Esophagus (tissue), 2 donors: Measurements from ENCODE around the gene WFDC10A. TPM values are rescaled to one million over a fixed set of nuclear protein-coding genes. Genes with fewer than 3 reads are reported as not detected.
"Not testable (repeated sequence)": the region's sequence is repeated elsewhere in the genome, so short reads cannot be mapped to it uniquely, and the experiment has no call there.

Experiments
- H3K27ac ChIP-seq, 2 donors: one replicate each; pipeline ENCODE4 v1.5.1; 2013; ENCODE audit warnings: low read depth in 2 of 2, mild to moderate bottlenecking in 2 of 2, inconsistent platforms in 1 of 2, low read length in 1 of 2, moderate library complexity in 1 of 2
- H3K27me3 ChIP-seq, 2 donors: one replicate each; pipeline ENCODE4 v1.6.1; 2013; ENCODE audit warnings: low read length in 2 of 2, control low read depth in 1 of 2, mild to moderate bottlenecking in 1 of 2; ENCODE audit not compliant: insufficient read depth in 2 of 2, control insufficient read depth in 1 of 2
- H3K36me3 ChIP-seq, 2 donors: one replicate each; pipeline ENCODE4 v1.6.1; 2013; ENCODE audit warnings: low read length in 1 of 2; ENCODE audit not compliant: control insufficient read depth in 2 of 2, insufficient read depth in 2 of 2
- H3K4me1 ChIP-seq, 2 donors: one replicate each; pipeline ENCODE4 v1.6.1; 2013; ENCODE audit warnings: low read length in 1 of 2; ENCODE audit not compliant: control insufficient read depth in 2 of 2, insufficient read depth in 2 of 2
- H3K4me3 ChIP-seq, 2 donors: one replicate each; pipeline ENCODE4 v1.5.1; 2013; ENCODE audit warnings: low read length in 2 of 2, mild to moderate bottlenecking in 2 of 2, low read depth in 1 of 2, moderate library complexity in 1 of 2
- H3K9me3 ChIP-seq, 2 donors: one replicate each; pipeline ENCODE4 v1.6.1; 2013; ENCODE audit warnings: mild to moderate bottlenecking in 2 of 2, low read depth in 1 of 2, low read length in 1 of 2, moderate library complexity in 1 of 2; ENCODE audit not compliant: control insufficient read depth in 2 of 2, insufficient read depth in 1 of 2
- WGBS, 2 donors: extraction: QIAGEN DNeasy Blood & Tissue Kit; methylation state at CpG; one replicate each; pipeline ENCODE4 v1.1.7; 2013; 5-methylcytosine and 5-hydroxymethylcytosine counted together
- polyA plus RNA-seq, 2 donors: library from polyadenylated mRNA; stranded (reverse); fragments of 200-250 nt; gene quantifications; one replicate each; pipeline ENCODE4 v1.2.3, GENCODE V29; 2013
- donor health status: healthy with polysubstance abuse.
- donor health status: Bipolar disorder and iron deficiency.

The WFDC10A gene
- not detected for polyA plus RNA-seq

DNA sequence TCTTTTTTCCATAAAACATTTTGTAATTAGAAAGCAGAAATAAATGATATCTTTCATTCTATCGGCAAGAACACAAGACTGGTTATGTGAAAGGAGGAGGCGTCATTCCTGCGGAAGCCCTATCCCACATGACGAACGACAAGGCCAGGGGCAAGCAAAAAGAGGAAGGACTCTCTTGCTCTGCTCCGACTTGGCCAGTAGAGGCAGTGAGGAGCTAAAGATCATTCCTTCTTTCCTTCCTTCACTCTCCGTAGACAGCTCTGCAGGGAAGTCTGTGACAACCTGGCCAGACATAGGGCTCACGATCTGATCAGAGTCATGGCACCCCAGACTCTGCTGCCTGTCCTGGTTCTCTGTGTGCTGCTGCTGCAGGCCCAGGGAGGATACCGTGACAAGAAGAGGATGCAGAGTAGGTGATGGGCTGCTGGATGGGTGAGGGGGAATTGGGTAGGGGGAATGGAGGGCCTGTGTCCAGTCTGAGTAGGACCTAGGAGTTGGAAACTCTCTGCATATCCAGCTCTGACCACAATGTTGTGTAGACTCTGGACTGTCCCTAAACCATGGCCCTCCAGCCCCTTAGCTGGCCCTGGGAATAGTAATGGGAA, at the start of gene WFDC10A:
WFDC10A (plus strand) TSS at position 244 of the 605 bp plus-strand sequence; CDS start at position 319, 75 bp downstream.
- Histone ChIP-seq H3K27me3 (peaks cover 2 to 3% of the 10 kb centered on the region in 2 donors), H3K4me3 (no peak within 1 kb of the TSS), H3K27ac (no peak within 1 kb of the TSS), H3K36me3 (no peaks in the 10 kb centered on the region), H3K4me1 (no peaks in the 10 kb centered on the region), H3K9me3 (peaks cover 0 to 2% of the 10 kb centered on the region in 2 donors)
- 10 to 11% methylated on average over 9 of the region's 9 CpGs for WGBS, 2 donors

GRCh38 chr20:45581702-45582101, 47.8 kb upstream of the WFDC10A start:
- peaks cover 0 to 6% of the 10 kb centered on the region in 2 donors for H3K27me3 ChIP-seq
- H3K27ac ChIP-seq = no peak overlapping the region
- no peaks in the 10 kb centered on the region for H3K9me3 ChIP-seq
- no peaks in the 10 kb centered on the region for H3K4me1 ChIP-seq
- no peaks in the 10 kb centered on the region for H3K36me3 ChIP-seq
- H3K4me3 ChIP-seq = no peak overlapping the region

GRCh38 chr20:45583502-45583901, 46.0 kb upstream of the WFDC10A start:
- Histone ChIP-seq H3K27ac (no peak overlapping the region), H3K4me1 (no peaks in the 10 kb centered on the region), H3K4me3 (no peak overlapping the region), H3K36me3 (no peaks in the 10 kb centered on the region), H3K9me3 (no peaks in the 10 kb centered on the region), H3K27me3 (peaks cover 0 to 6% of the 10 kb centered on the region in 2 donors)
- WGBS, 2 donors = 72 to 78% methylated on average over 3 of the region's 3 CpGs

DNA sequence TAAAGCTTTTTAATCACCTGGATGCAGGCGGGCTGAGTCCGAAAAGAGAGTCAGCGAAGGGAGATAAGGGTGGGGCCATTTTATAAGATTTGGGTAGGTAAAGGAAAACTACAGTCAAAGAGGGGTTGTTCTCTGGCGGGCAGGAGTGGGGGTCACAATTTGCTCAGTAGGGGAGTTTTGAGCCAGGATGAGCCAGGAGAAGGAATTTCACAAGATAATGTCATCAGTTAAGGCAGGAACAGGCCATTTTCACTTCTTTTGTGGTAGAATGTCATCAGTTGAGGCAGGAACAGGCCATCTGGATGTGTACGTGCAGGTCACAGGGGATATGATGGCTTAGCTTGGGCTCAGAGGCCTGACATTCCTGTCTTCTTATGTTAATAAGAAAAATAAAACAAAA, 45.2 kb upstream of the WFDC10A start:
- WGBS, 2 donors = 87 to 89% methylated on average over 5 of the region's 5 CpGs
- not testable (repeated sequence) for H3K27ac ChIP-seq, H3K4me1 ChIP-seq, H3K27me3 ChIP-seq, H3K36me3 ChIP-seq, H3K4me3 ChIP-seq, H3K9me3 ChIP-seq

- 78 to 88% methylated on average over 5 of the region's 5 CpGs for WGBS, 2 donors
- not testable (repeated sequence) for H3K27me3 ChIP-seq, H3K36me3 ChIP-seq, H3K9me3 ChIP-seq, H3K4me1 ChIP-seq, H3K27ac ChIP-seq, H3K4me3 ChIP-seq
Measured at GRCh38 chr20:45585986-45586385, 43.6 kb upstream of the WFDC10A start.

- 63 to 77% methylated on average over 2 of the region's 2 CpGs for whole genome bisulfite sequencing, 2 donors
- H3K9me3 ChIP-seq = no peaks in the 10 kb centered on the region
- H3K36me3 ChIP-seq = no peaks in the 10 kb centered on the region
- H3K27me3 ChIP-seq = no peaks in the 10 kb centered on the region
- H3K27ac ChIP-seq = no peak overlapping the region
- no peak overlapping the region for H3K4me3 ChIP-seq
- no peaks in the 10 kb centered on the region for H3K4me1 ChIP-seq
Measured at GRCh38 chr20:45588800-45589199, 40.7 kb upstream of the WFDC10A start.

GRCh38 chr20:45589725-45590124, 39.8 kb upstream of the WFDC10A start:
- no peak overlapping the region for H3K4me3 ChIP-seq
- WGBS, 2 donors = 20 to 53% methylated on average over 1 of the region's 1 CpG
- no peak overlapping the region for H3K27ac ChIP-seq
- no peaks in the 10 kb centered on the region for H3K4me1 ChIP-seq
- no peaks in the 10 kb centered on the region for H3K36me3 ChIP-seq
- no peaks in the 10 kb centered on the region for H3K9me3 ChIP-seq
- H3K27me3 ChIP-seq = no peaks in the 10 kb centered on the region

- Histone ChIP-seq H3K27me3 (peaks cover 4% of the 10 kb centered on the region in 2 donors), H3K4me1 (no peaks in the 10 kb centered on the region), H3K27ac (no peak overlapping the region), H3K4me3 (no peak overlapping the region), H3K9me3 (no peaks in the 10 kb centered on the region), H3K36me3 (no peaks in the 10 kb centered on the region)
- WGBS, 2 donors = 59 to 62% methylated on average over 5 of the region's 5 CpGs
Measured at GRCh38 chr20:45592574-45593189, 36.9 kb upstream of the WFDC10A start.

DNA sequence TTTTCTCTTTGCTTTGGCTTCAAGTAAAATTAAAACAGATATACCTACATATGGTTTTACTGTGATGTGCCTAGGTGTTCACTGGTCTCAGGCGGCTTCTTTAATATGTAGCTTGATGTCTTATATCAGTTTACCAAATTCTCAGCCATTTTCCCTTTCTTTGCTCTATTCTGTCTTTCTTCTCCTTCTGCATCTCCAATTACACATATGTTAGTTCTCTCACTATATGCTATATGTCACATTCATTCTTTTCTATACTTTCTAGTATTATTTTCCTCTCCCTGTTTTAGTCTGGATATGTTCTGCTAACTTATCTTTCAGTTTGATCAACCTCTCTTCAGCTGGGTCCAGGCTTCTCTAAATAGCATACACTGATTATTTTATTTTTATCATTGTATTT, 36.0 kb upstream of the WFDC10A start:
- WGBS, 2 donors = 49 to 59% methylated on average over 1 of the region's 1 CpG
- Histone ChIP-seq H3K27me3 (peaks cover 4 to 6% of the 10 kb centered on the region in 2 donors), H3K9me3 (no peaks in the 10 kb centered on the region), H3K27ac (no peak overlapping the region), H3K4me1 (no peaks in the 10 kb centered on the region), H3K4me3 (no peak overlapping the region), H3K36me3 (no peaks in the 10 kb centered on the region)

DNA sequence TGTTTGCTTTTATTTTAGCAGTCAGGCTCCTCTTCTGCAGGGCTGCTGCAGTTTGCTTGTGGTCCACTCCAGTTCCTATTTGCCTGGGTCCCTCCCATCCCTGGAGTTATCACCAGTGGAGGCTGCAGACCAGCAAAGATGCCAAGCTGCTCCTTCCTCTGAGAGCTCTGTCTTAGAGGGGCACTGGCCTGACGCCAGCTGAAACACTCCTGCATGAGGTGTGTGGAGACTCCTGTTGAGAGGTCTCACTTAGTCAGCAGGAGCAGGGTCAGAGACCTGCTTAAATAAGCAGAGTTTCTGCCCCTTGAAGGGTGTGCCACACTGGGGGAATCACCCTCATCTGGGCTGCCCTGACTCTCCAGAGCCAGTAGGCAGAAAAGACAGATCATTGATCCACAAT, 34.3 kb upstream of the WFDC10A start:
- H3K9me3 ChIP-seq = no peaks in the 10 kb centered on the region
- H3K27me3 ChIP-seq = peaks cover 4 to 9% of the 10 kb centered on the region in 2 donors
- no peaks in the 10 kb centered on the region for H3K36me3 ChIP-seq
- H3K4me1 ChIP-seq = no peaks in the 10 kb centered on the region
- H3K27ac ChIP-seq = no peak overlapping the region
- WGBS, 2 donors = 35 to 58% methylated on average over 1 of the region's 1 CpG
- H3K4me3 ChIP-seq = no peak overlapping the region
